ENCODE measurements around the gene ANO10. TPM values are rescaled to one million over a fixed set of nuclear protein-coding genes. Genes with fewer than 3 reads are reported as not detected.

ANO10 gene
- total and polyA plus RNA-seq, 2 of the 8 experiments (the other 6 are each of a cell fraction or from before 2014, with no cell fraction given) = 38.0 to 53.2 TPM

GRCh38 chr3:43390255-43390588 is 231.6 kb downstream of the ANO10 start (continued):
- TF ChIP-seq FOSL1 (IDR thresholded peaks at IDR 0.05; ENCODE audit: insufficient read depth, low read depth, low read length) = no peak
- TF ChIP-seq CBX8 (IDR thresholded peaks at IDR 0.05; ENCODE audit: borderline replicate concordance, low read depth, low read length) = no peak

All from H1 (cell line).